ENCODE results near the gene CHTOP.

- TF ChIP-seq RARB (CRISPR knock-in tag; IDR thresholded peaks at IDR 0.05): no peak
- no peak for TF ChIP-seq SNAI2 (CRISPR knock-in tag; IDR thresholded peaks at IDR 0.05)
- TF ChIP-seq GLIS3 (CRISPR knock-in tag; IDR thresholded peaks at IDR 0.05): no peak
- TF ChIP-seq PATZ1 (CRISPR knock-in tag; IDR thresholded peaks at IDR 0.05; ENCODE audit: borderline replicate concordance): no peak
- TF ChIP-seq PPARA (CRISPR knock-in tag; IDR thresholded peaks at IDR 0.05; ENCODE audit: borderline replicate concordance): no peak
- TF ChIP-seq CREB5 (CRISPR knock-in tag; IDR thresholded peaks at IDR 0.05; ENCODE audit: low read depth): no peak
- no peak for TF ChIP-seq ZNF70 (CRISPR knock-in tag; IDR thresholded peaks at IDR 0.05)
Measured at GRCh38 chr1:153648000-153648643, 14.3 kb downstream of the CHTOP start.
